H1 (cell line): ENCODE results near the gene ENTR1. TPM values are rescaled to one million over a fixed set of nuclear protein-coding genes. Genes with fewer than 3 reads are reported as not detected.

ENCODE experiments used
- CTCF ChIA-PET: fragments of 300-600 bp; sonication (Branson Sonifier 250); formaldehyde crosslinking; loops from one replicate; lab custom pipeline; 2021; ENCODE audit not compliant: partially characterized antibody; lab: Charles Lee
- POLR2A ChIA-PET: fragments of 300-600 bp; sonication (Branson Sonifier 250); formaldehyde crosslinking; loops from one replicate; lab custom pipeline; 2021; ENCODE audit warnings: inconsistent platforms; ENCODE audit not compliant: partially characterized antibody; lab: Charles Lee
- DNase-seq, 2 experiments: peaks; one replicate each; pipeline versions ENCODE4 v3.0.0 to v3.0.0-alpha.2; 2010 to 2022; ENCODE audit warnings: low spot score in 2 of 2, low read depth in 1 of 2, mixed read lengths in 1 of 2
- FAIRE-seq: peaks from 2 replicates; lab custom pipeline; 2011; peaks lifted over from hg19 to GRCh38; lab: Jason Lieb, UNC
- H2AFZ ChIP-seq: 2 replicates; pipeline ENCODE4 v1.8.1; 2012; ENCODE audit warnings: low read length, inconsistent platforms
- H2AK5ac ChIP-seq: 2 replicates; pipeline ENCODE4 v1.6.1; 2013; ENCODE audit warnings: low read depth, low read length
- H2BK120ac ChIP-seq: replicated peaks from 2 replicates; pipeline ENCODE3; 2013; ENCODE audit warnings: low read depth, low read length, inconsistent platforms
- H2BK12ac ChIP-seq: 2 replicates; pipeline ENCODE4 v1.6.1; 2013; ENCODE audit warnings: low read depth, low read length
- H2BK15ac ChIP-seq: 2 replicates; pipeline ENCODE4 v1.6.1; 2013; ENCODE audit warnings: low read length
- H2BK20ac ChIP-seq: 2 replicates; pipeline ENCODE4 v1.6.1; 2013; ENCODE audit warnings: low read length
- H2BK5ac ChIP-seq: 2 replicates; pipeline ENCODE4 v1.6.1; 2013; ENCODE audit warnings: low read depth, low read length
- H3K14ac ChIP-seq: 2 replicates; pipeline ENCODE4 v1.6.1; 2013; ENCODE audit warnings: inconsistent platforms; ENCODE audit not compliant: insufficient read length
- H3K18ac ChIP-seq: 2 replicates; pipeline ENCODE4 v1.6.1; 2013; ENCODE audit warnings: low read length; ENCODE audit errors: extremely low read depth
- H3K23ac ChIP-seq: 2 replicates; pipeline ENCODE4 v1.6.1; 2013; ENCODE audit warnings: inconsistent platforms; ENCODE audit not compliant: insufficient read length
- H3K23me2 ChIP-seq: 2 replicates; pipeline ENCODE4 v1.6.1; 2013; ENCODE audit warnings: low read depth, low read length
- H3K27ac ChIP-seq: 2 replicates; pipeline ENCODE4 v1.6.1; 2011; ENCODE audit warnings: low read depth, low read length, inconsistent platforms
- H3K27me3 ChIP-seq, 4 experiments: replicated peaks in 1 of 4; 1 replicate in 1 of 4; 2 replicates in 3 of 4; pipeline versions ENCODE4 v1.6.1 to v1.8.1; 2011 to 2013; ENCODE audit warnings: low read length in 3 of 4, mild to moderate bottlenecking in 3 of 4, inconsistent platforms in 2 of 4, mixed read lengths in 2 of 4, moderate library complexity in 1 of 4; ENCODE audit not compliant: control insufficient read depth in 3 of 4, insufficient read depth in 3 of 4; ENCODE audit errors: extremely low read depth in 1 of 4
- H3K36me3 ChIP-seq, 4 experiments: 2 replicates each; pipeline versions ENCODE4 v1.6.1 to v1.8.1; 2011 to 2013; ENCODE audit warnings: mild to moderate bottlenecking in 4 of 4, low read length in 3 of 4, moderate library complexity in 2 of 4, control low read depth in 1 of 4, inconsistent platforms in 1 of 4; ENCODE audit not compliant: insufficient read depth in 4 of 4, control insufficient read depth in 2 of 4
- H3K4ac ChIP-seq: replicated peaks from 2 replicates; pipeline ENCODE3; 2013; ENCODE audit warnings: low read length, low read depth, mixed read lengths, inconsistent platforms; ENCODE audit not compliant: insufficient read length
- H3K4me1 ChIP-seq, 4 experiments: replicated peaks in 1 of 4; 1 replicate in 1 of 4; 2 replicates in 3 of 4; pipeline versions ENCODE4 v1.6.1 to v1.8.1; 2011 to 2013; ENCODE audit warnings: low read length in 3 of 4, inconsistent platforms in 2 of 4, mixed read lengths in 1 of 4; ENCODE audit not compliant: insufficient read depth in 4 of 4, control insufficient read depth in 3 of 4
- H3K4me2 ChIP-seq, 2 experiments: 2 replicates each; pipeline versions ENCODE4 v1.6.1 to v1.8.1; 2011 to 2013; ENCODE audit warnings: low read depth in 2 of 2, low read length in 2 of 2, control low read depth in 1 of 2, inconsistent platforms in 1 of 2, mild to moderate bottlenecking in 1 of 2; ENCODE audit not compliant: insufficient read depth in 1 of 2
- H3K4me3 ChIP-seq, 4 experiments: fragments of 200-600, 300-600 bp in 1 of 4; sonication (generic), shearing (Covaris generic), sonication (Bioruptor Twin) in 1 of 4; 2 replicates each; pipeline versions ENCODE4 v1.5.1 to v1.8.1; 2011 to 2016; ENCODE audit warnings: low read length in 4 of 4, low read depth in 3 of 4, control low read depth in 2 of 4, inconsistent platforms in 2 of 4, mild to moderate bottlenecking in 2 of 4, mixed read lengths in 1 of 4, moderate library complexity in 1 of 4; ENCODE audit not compliant: insufficient read depth in 2 of 4; ENCODE audit errors: extremely low read depth in 1 of 4
- H3K56ac ChIP-seq: replicated peaks from 2 replicates; pipeline ENCODE3; 2013; ENCODE audit warnings: low read depth, mild to moderate bottlenecking, mixed read lengths, low read length, inconsistent platforms; ENCODE audit not compliant: insufficient read length
- H3K79me1 ChIP-seq: 2 replicates; pipeline ENCODE4 v1.6.1; 2013; ENCODE audit warnings: low read depth, low read length, control low read depth
- H3K79me2 ChIP-seq, 2 experiments: 2 replicates each; pipeline versions ENCODE4 v1.6.1 to v1.8.1; 2012 to 2013; ENCODE audit warnings: low read length in 2 of 2, mild to moderate bottlenecking in 2 of 2, inconsistent platforms in 1 of 2; ENCODE audit not compliant: insufficient read depth in 2 of 2, control insufficient read depth in 1 of 2
- H3K9ac ChIP-seq, 4 experiments: replicated peaks in 1 of 4; 1 replicate in 1 of 4; 2 replicates in 3 of 4; pipeline versions ENCODE4 v1.6.1 to v1.8.1; 2011 to 2013; ENCODE audit warnings: low read depth in 3 of 4, low read length in 3 of 4, control low read depth in 2 of 4, mild to moderate bottlenecking in 2 of 4, moderate library complexity in 2 of 4, inconsistent platforms in 1 of 4; ENCODE audit errors: extremely low read depth in 1 of 4
- H3K9me3 ChIP-seq, 2 experiments: 2 replicates each; pipeline versions ENCODE4 v1.6.1 to v1.8.1; 2012 to 2013; ENCODE audit warnings: mild to moderate bottlenecking in 2 of 2, moderate library complexity in 2 of 2, control low read depth in 1 of 2, inconsistent platforms in 1 of 2, low read depth in 1 of 2, low read length in 1 of 2, mixed read lengths in 1 of 2; ENCODE audit not compliant: insufficient read depth in 2 of 2
- H4K20me1 ChIP-seq, 2 experiments: replicated peaks in 1 of 2; 2 replicates each; pipeline versions ENCODE3 to v1.8.1; 2011 to 2013; ENCODE audit warnings: inconsistent platforms in 2 of 2, low read length in 2 of 2, mild to moderate bottlenecking in 1 of 2; ENCODE audit not compliant: insufficient read depth in 2 of 2, control insufficient read depth in 1 of 2
- H4K5ac ChIP-seq: 2 replicates; pipeline ENCODE4 v1.6.1; 2013; ENCODE audit warnings: low read length, low read depth, mixed read lengths, inconsistent platforms; ENCODE audit not compliant: insufficient read length
- H4K8ac ChIP-seq: 2 replicates; pipeline ENCODE4 v1.8.0; 2013; ENCODE audit warnings: mild to moderate bottlenecking, moderate library complexity, low read length, inconsistent platforms; ENCODE audit not compliant: insufficient read depth; ENCODE audit errors: extremely low read depth
- H4K91ac ChIP-seq: replicated peaks from 2 replicates; pipeline ENCODE3; 2013; ENCODE audit warnings: low read length, mixed read lengths, inconsistent platforms; ENCODE audit not compliant: insufficient read length
- BRCA1 ChIP-seq: IDR thresholded peaks from 2 replicates; pipeline ENCODE4 v1.6.1; 2012; ENCODE audit warnings: low read depth, low read length, improper control_type of control experiment
- CEBPB ChIP-seq: IDR thresholded peaks from 2 replicates; pipeline ENCODE4 v1.6.1; 2012; ENCODE audit warnings: low read depth, low read length
- JUN ChIP-seq: IDR thresholded peaks from 2 replicates; pipeline ENCODE4 v1.6.1; 2011; ENCODE audit warnings: low read depth, mild to moderate bottlenecking, improper control_type of control experiment, low read length
- POLR2AphosphoS5 ChIP-seq: IDR thresholded peaks from 2 replicates; pipeline ENCODE4 v1.6.1; 2011; ENCODE audit warnings: low read depth, low read length
- RBBP5 ChIP-seq: IDR thresholded peaks from 2 replicates; pipeline ENCODE4 v1.7.1; 2012; ENCODE audit warnings: low read depth, mild to moderate bottlenecking, inconsistent platforms, low read length, moderate library complexity, borderline replicate concordance
- RFX5 ChIP-seq: IDR thresholded peaks from 2 replicates; pipeline ENCODE4 v1.6.1; 2011; ENCODE audit warnings: low read depth, low read length, improper control_type of control experiment, borderline replicate concordance
- RNF2 ChIP-seq: fragments of 200-900, 300-1000 bp; sonication (generic); IDR thresholded peaks from 2 replicates; pipeline ENCODE4 v1.7.1; 2016; ENCODE audit warnings: borderline replicate concordance, low read depth, mild to moderate bottlenecking, antibody characterized with exemption, low read length; ENCODE audit not compliant: poor library complexity, severe bottlenecking; ENCODE audit errors: missing control alignments
- SP4 ChIP-seq: IDR thresholded peaks from 2 replicates; pipeline ENCODE4 v1.6.1; 2012; ENCODE audit warnings: low read length, inconsistent platforms
- WGBS, 2 experiments: shearing (Covaris generic) in 1 of 2; methylation state at CpG; one replicate each; pipeline versions ENCODE4 v1.1.6 to v1.1.7; 2013 to 2015; ENCODE audit warnings: low lambda C conversion rate in 2 of 2, mixed read lengths in 2 of 2, inconsistent platforms in 1 of 2, low coverage in 1 of 2, missing lambda C conversion rate in 1 of 2; ENCODE audit not compliant: insufficient replicate concordance in 2 of 2, insufficient coverage in 1 of 2, insufficient read length in 1 of 2; ENCODE audit errors: extremely low coverage in 1 of 2, missing lambda C conversion rate in 1 of 2; 5-methylcytosine and 5-hydroxymethylcytosine counted together
- polyA plus RNA-seq, 7 experiments: library from polyadenylated mRNA; depleted of rRNA in 3 of 7; stranded (reverse) in 5 of 7; unstranded in 2 of 7; fragments of >200 nt in 5 of 7; fragments of 200-250 nt in 2 of 7; gene quantifications; 1 replicate in 5 of 7; 2 replicates in 1 of 7; 4 replicates in 1 of 7; pipeline versions ENCODE4 v1.2.1 to v1.2.3, GENCODE V29; 2011 to 2013; ENCODE audit warnings: missing spikeins in 2 of 7, mixed read lengths in 2 of 7
- total RNA-seq: library from RNA; stranded (reverse); fragmentation: NEBNext Ultra II Directional; extraction: Animal tissue kit (Norgen Biotek cat#: 25700); gene quantifications from 2 replicates; pipeline ENCODE4 v1.2.1, GENCODE V29; 2021
- TF ChIP-seq, protein P1 (sequence below), 3 experiments: IDR thresholded peaks; 1 replicate in 2 of 3; 2 replicates in 1 of 3; pipeline versions ENCODE4 v1.5.1 to v1.6.1; 2011; ENCODE audit warnings: low read length in 3 of 3, mild to moderate bottlenecking in 3 of 3, inconsistent platforms in 2 of 3, low read depth in 1 of 3, moderate library complexity in 1 of 3; ENCODE audit not compliant: insufficient read depth in 1 of 3; ENCODE audit errors: control extremely low read depth in 1 of 3

The ENTR1 gene
- total and polyA plus RNA-seq, 2 of the 8 experiments (the other 6 are each of a cell fraction or from before 2014, with no cell fraction given) = 65.2 to 102 TPM

DNA sequence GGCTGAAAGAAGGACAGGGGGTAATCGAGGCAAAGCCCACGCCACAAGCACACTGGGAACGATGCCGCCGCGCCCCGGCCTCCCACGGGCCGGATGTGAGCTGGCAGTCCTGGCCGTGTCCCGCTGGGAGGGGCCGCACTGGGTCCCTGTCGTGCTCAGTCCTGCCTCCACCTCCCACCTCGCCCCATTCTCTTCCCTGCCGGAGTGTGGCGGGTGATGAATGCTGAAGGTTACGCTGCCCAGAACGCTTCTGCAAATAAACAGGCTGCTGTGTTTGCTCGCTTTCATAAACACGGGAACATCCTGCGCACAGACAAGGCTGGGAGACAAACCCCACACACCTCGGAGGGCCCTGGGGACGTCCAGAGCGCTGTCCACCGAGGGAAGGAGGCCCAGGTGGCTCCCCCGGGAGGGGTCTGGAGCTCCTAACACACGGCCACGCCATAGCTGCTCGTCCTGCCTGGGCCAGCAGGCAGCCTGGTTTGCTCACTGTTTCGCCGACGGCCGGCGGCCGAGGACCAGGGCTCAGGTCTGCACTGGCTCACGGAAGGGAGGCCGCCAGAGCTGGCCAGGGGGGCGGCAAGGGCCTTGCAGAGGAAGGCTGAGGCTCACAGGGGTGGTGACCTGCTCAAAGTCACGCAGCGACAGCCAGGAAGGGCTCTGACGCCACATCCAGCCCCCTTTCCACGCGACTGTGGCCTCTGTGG is 49.2 kb downstream of the ENTR1 start:
- no peak overlapping the region for H3K9ac ChIP-seq
- peaks cover 0 to 2% (median 0%) of the 10 kb centered on the region in 4 experiments; a peak in 1 of 8 replicates for H3K36me3 ChIP-seq
- CTCF ChIA-PET = interaction anchor here (1.0 to 7.1 kb wide), 4 partner anchors 16 to 61 kb away, joined by 3 to 80 read pairs (median 9); no protein-coding TSS in a partner anchor
- H4K5ac ChIP-seq = no peak overlapping the region
- H2BK5ac ChIP-seq = no peak overlapping the region
- no peak overlapping the region for H3K4me2 ChIP-seq
- peaks cover 0 to 8% (median under 1%) of the 10 kb centered on the region in 4 experiments; a peak in 3 of 7 replicates for H3K4me1 ChIP-seq
- H3K4ac ChIP-seq = no peak overlapping the region
- H4K20me1 ChIP-seq = peaks cover 3 to 7% of the 10 kb centered on the region in 2 experiments
- no peak overlapping the region for H3K27ac ChIP-seq
- H3K14ac ChIP-seq = no peak overlapping the region
- H3K23me2 ChIP-seq = no peaks in the 10 kb centered on the region; the same call in 1 of the 2 replicates
- no peak overlapping the region for H2AFZ ChIP-seq
- no peak overlapping the region for H3K23ac ChIP-seq
- H3K27me3 ChIP-seq = peaks cover 0 to 2% (median 0%) of the 10 kb centered on the region in 4 experiments; a peak in 2 of 7 replicates
- H2AK5ac ChIP-seq = no peak overlapping the region
- H4K91ac ChIP-seq = no peak overlapping the region
- no peak overlapping the region for H2BK12ac ChIP-seq
- DNase-seq = no peak
- peaks cover 3% of the 10 kb centered on the region for H3K79me1 ChIP-seq
- H3K4me3 ChIP-seq = no peak overlapping the region
- no peak overlapping the region for H2BK120ac ChIP-seq
- H2BK15ac ChIP-seq = no peak overlapping the region
- no peak overlapping the region for H3K56ac ChIP-seq
- 94% methylated on average over 35 of the region's 43 CpGs; no CpG with 5 or more reads in 1 of the 2 experiments for WGBS, 2 experiments
- POLR2A ChIA-PET = interaction anchor here (1.6 to 15.8 kb wide), 6 partner anchors 12 to 39 kb away, joined by 4 to 137 read pairs (median 24); partner anchors contain the start of genes CARD9 and SNAPC4
- FAIRE-seq = no peak
- no peak overlapping the region; the same call in 1 of the 2 replicates for H4K8ac ChIP-seq
- H3K79me2 ChIP-seq = no peaks in the 10 kb centered on the region
- H3K18ac ChIP-seq = no peak overlapping the region
- no peak overlapping the region for H2BK20ac ChIP-seq
- peaks cover 0 to 3% of the 10 kb centered on the region in 2 experiments; a peak in 1 of 4 replicates for H3K9me3 ChIP-seq
- TF ChIP-seq RBBP5 = no peak
- TF ChIP-seq BRCA1 = no peak
- TF ChIP-seq, protein P1, sequence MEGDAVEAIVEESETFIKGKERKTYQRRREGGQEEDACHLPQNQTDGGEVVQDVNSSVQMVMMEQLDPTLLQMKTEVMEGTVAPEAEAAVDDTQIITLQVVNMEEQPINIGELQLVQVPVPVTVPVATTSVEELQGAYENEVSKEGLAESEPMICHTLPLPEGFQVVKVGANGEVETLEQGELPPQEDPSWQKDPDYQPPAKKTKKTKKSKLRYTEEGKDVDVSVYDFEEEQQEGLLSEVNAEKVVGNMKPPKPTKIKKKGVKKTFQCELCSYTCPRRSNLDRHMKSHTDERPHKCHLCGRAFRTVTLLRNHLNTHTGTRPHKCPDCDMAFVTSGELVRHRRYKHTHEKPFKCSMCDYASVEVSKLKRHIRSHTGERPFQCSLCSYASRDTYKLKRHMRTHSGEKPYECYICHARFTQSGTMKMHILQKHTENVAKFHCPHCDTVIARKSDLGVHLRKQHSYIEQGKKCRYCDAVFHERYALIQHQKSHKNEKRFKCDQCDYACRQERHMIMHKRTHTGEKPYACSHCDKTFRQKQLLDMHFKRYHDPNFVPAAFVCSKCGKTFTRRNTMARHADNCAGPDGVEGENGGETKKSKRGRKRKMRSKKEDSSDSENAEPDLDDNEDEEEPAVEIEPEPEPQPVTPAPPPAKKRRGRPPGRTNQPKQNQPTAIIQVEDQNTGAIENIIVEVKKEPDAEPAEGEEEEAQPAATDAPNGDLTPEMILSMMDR (IDR thresholded peaks at IDR 0.05; ENCODE audit: control extremely low read depth in 1 of 3, insufficient read depth in 1 of 3, low read depth in 1 of 3, low read length in 3 of 3) = no peak
- no peak for TF ChIP-seq SP4
- TF ChIP-seq CEBPB = no peak
- no peak; the same call in 1 of the 2 replicates for TF ChIP-seq POLR2AphosphoS5
- no peak for TF ChIP-seq JUN
- no peak for TF ChIP-seq RNF2
- no peak for TF ChIP-seq RFX5
